Stimulated activated CD8-positive, alpha-beta memory T cell treated with anti-CD3 and anti-CD28 coated beads, Interleukin-4, amount 100 ng/mL, for 24 hours (primary cell): ENCODE measurements around the gene TAS2R1.
"Not testable (repeated sequence)": the region's sequence is repeated elsewhere in the genome, so short reads cannot be mapped to it uniquely, and the experiment has no call there.

Experiments
- DNase-seq: peaks from one replicate; pipeline ENCODE4 v3.0.0-alpha.2; 2020; ENCODE audit warnings: low read depth

TAS2R1 gene

GRCh38 chr5:9622971-9623421, 7.2 kb downstream of the TAS2R1 start:
- DNase-seq: no peak

GRCh38 chr5:9621379-9621903, 8.7 kb downstream of the TAS2R1 start:
- no peak for DNase-seq

GRCh38 chr5:9619331-9620092, 10.6 kb downstream of the TAS2R1 start:
- DNase-seq: no peak

- no peak for DNase-seq
These were observed 12.2 kb downstream of the TAS2R1 start for GRCh38 chr5:9617739-9618504.

- DNase-seq: no peak
These were observed 12.9 kb downstream of the TAS2R1 start for GRCh38 chr5:9617221-9617620.

- DNase-seq: no peak
These were observed 14.8 kb downstream of the TAS2R1 start for GRCh38 chr5:9615331-9615730.

- no peak for DNase-seq
These were observed 16.8 kb downstream of the TAS2R1 start for GRCh38 chr5:9613360-9613759.

GRCh38 chr5:9610969-9611368, 19.2 kb downstream of the TAS2R1 start:
- DNase-seq: no peak

- DNase-seq: no peak
These were observed 19.8 kb downstream of the TAS2R1 start for GRCh38 chr5:9610364-9610763.

GRCh38 chr5:9608093-9608492, 22.1 kb downstream of the TAS2R1 start:
- no peak for DNase-seq

- no peak for DNase-seq
These were observed 24.9 kb downstream of the TAS2R1 start for GRCh38 chr5:9605041-9605838.

- no peak for DNase-seq
These were observed 25.7 kb downstream of the TAS2R1 start for GRCh38 chr5:9604416-9604815.

- DNase-seq: no peak
These were observed 29.0 kb downstream of the TAS2R1 start for GRCh38 chr5:9601055-9601739.

- no peak for DNase-seq
These were observed 30.8 kb downstream of the TAS2R1 start for GRCh38 chr5:9599391-9599790.

GRCh38 chr5:9598329-9598728, 31.8 kb downstream of the TAS2R1 start:
- DNase-seq: not testable (repeated sequence)

- DNase-seq: not testable (repeated sequence)
These were observed 32.8 kb downstream of the TAS2R1 start for GRCh38 chr5:9597322-9597721.

GRCh38 chr5:9596824-9597223, 33.3 kb downstream of the TAS2R1 start:
- no peak for DNase-seq

- no peak for DNase-seq
These were observed 33.9 kb downstream of the TAS2R1 start for GRCh38 chr5:9596171-9596780.

- DNase-seq: no peak
These were observed 35.2 kb downstream of the TAS2R1 start for GRCh38 chr5:9594913-9595312.

- no peak for DNase-seq
These were observed 40.9 kb downstream of the TAS2R1 start for GRCh38 chr5:9589049-9589835.
